HG02870 (cell line): Measurements from ENCODE around the gene COL6A5.
"Not testable (repeated sequence)": the region's sequence is repeated elsewhere in the genome, so short reads cannot be mapped to it uniquely, and the experiment has no call there.

Source experiments
- ATAC-seq: cut with Tn5 transposase; IDR thresholded peaks from one replicate; pipeline ENCODE4 v1.9.1; 2021; ENCODE audit warnings: mild to moderate bottlenecking, moderate library complexity; ENCODE audit not compliant: unreplicated experiment

COL6A5 gene, protein sequence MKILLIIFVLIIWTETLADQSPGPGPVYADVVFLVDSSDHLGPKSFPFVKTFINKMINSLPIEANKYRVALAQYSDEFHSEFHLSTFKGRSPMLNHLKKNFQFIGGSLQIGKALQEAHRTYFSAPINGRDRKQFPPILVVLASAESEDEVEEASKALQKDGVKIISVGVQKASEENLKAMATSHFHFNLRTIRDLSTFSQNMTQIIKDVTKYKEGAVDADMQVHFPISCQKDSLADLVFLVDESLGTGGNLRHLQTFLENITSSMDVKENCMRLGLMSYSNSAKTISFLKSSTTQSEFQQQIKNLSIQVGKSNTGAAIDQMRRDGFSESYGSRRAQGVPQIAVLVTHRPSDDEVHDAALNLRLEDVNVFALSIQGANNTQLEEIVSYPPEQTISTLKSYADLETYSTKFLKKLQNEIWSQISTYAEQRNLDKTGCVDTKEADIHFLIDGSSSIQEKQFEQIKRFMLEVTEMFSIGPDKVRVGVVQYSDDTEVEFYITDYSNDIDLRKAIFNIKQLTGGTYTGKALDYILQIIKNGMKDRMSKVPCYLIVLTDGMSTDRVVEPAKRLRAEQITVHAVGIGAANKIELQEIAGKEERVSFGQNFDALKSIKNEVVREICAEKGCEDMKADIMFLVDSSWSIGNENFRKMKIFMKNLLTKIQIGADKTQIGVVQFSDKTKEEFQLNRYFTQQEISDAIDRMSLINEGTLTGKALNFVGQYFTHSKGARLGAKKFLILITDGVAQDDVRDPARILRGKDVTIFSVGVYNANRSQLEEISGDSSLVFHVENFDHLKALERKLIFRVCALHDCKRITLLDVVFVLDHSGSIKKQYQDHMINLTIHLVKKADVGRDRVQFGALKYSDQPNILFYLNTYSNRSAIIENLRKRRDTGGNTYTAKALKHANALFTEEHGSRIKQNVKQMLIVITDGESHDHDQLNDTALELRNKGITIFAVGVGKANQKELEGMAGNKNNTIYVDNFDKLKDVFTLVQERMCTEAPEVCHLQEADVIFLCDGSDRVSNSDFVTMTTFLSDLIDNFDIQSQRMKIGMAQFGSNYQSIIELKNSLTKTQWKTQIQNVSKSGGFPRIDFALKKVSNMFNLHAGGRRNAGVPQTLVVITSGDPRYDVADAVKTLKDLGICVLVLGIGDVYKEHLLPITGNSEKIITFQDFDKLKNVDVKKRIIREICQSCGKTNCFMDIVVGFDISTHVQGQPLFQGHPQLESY (N-terminal part only)

GRCh38 chr3:130345487-130346079 is at the start of gene COL6A5:
TSS of gene COL6A5 (plus strand) at chr3:130345672. CDS start at chr3:130373639, 27,967 bp downstream.
- ATAC-seq, result no peak

GRCh38 chr3:130299531-130299930 is 45.9 kb upstream of the COL6A5 start:
- ATAC-seq, result no peak

GRCh38 chr3:130300888-130301287 is 44.6 kb upstream of the COL6A5 start:
- ATAC-seq, result no peak

GRCh38 chr3:130310109-130310508 is 35.4 kb upstream of the COL6A5 start:
- no peak for ATAC-seq

- ATAC-seq, result no peak
Measured at GRCh38 chr3:130312374-130312773, 33.1 kb upstream of the COL6A5 start.

DNA sequence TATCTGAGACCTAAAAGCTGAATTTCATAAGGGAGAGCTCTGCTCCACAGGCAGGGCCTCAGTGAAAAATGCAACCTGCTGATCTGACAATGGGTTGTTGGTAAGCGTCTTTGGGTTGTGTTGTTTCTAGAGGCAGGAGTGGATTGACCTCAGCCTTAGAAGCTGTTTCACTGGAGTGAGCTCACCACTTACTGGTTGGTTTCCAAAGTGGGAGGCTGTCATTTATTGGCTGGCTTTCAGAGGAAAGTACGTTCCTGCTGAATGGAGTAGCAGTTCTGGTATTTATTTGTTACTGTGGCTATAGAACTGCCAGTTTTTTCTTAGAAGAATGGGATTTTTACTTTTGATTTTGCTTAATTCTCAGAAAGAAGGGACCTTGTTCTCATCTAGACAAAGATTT is 29.3 kb upstream of the COL6A5 start:
- no peak for ATAC-seq

GRCh38 chr3:130323503-130323902 is 22.0 kb upstream of the COL6A5 start:
- no peak for ATAC-seq

DNA sequence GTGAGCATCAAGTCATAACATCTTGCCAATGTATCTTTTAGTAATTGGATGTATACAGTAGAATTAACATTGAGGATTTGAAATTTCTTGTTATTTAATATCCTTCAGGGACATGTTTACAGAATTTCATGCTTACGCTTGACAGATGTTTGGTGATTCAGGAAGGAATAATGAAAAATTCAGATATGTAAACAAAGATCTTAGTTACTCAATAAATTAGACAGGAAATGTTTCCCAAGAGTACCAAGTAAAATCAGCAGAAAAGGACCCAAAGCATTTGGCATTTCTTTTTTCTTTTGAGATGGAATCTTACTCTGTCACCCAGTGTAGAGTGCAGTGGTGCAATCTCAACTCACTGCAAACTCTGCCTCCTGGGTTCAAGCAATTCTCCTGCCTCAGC is 4.7 kb upstream of the COL6A5 start:
- ATAC-seq, result no peak

DNA sequence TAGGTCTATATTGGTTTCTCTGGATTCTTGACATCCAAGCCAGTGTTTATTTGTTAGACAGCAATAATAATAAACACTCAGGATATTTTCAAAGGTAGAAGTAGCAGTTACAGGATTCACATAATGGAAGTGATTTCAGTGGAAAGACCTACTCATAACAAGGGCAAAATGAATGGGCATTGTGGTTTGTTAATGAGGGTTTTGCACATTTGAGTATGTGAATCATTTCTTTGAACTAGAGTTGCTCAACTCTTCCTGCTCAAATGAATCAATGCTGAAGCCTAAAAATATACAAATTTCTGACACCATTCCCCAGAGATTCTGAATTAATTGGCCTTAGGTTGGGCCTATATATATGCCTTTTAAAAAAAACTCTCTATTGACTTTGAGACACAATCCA is 4.1 kb upstream of the COL6A5 start:
- ATAC-seq, result no peak

DNA sequence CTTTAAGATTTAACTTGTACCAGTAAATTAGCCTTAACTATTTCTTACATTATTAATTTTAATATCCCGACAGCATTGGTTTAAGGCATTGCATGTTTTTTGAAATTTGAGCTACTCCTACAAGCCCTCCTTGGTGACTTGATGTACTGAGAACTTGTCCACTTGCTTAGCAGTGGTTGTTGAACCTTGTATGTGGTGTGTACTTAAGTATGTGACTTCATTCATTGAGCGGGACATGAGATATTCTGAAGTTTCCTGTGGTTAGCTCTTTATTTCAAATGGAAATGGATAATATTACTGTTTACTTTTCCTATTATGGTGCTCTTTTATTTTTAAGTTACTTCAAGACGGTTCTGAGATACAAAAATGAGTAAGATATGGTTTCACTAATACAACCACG is 3.6 kb upstream of the COL6A5 start:
- no peak for ATAC-seq

- ATAC-seq, result no peak
Measured at GRCh38 chr3:130342821-130343661, 2.4 kb upstream of the COL6A5 start.

GRCh38 chr3:130348258-130348657 is 2.8 kb downstream of the COL6A5 start:
- not testable (repeated sequence) for ATAC-seq

DNA sequence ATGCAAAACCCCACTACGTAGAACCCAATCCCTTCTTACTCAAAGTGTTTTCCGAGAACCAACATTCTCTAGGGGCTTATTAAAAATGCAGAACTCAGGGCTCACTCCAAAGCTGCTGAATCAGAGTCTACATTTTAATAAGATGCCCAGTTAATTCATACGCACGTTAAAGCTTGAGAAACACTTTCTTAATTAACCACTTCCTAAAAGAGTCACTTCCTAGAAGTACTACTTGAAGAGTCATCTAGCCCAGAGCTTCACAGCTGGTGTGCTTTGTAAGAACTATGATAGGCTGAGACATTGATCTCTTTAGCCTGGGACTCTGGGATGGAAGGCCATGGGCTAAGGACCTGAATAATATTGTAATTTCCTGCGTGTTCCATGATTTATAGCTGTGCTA is 9.0 kb downstream of the COL6A5 start:
- ATAC-seq, result no peak

- ATAC-seq, result no peak
Measured at GRCh38 chr3:130374033-130374432, 28.6 kb downstream of the COL6A5 start.

DNA sequence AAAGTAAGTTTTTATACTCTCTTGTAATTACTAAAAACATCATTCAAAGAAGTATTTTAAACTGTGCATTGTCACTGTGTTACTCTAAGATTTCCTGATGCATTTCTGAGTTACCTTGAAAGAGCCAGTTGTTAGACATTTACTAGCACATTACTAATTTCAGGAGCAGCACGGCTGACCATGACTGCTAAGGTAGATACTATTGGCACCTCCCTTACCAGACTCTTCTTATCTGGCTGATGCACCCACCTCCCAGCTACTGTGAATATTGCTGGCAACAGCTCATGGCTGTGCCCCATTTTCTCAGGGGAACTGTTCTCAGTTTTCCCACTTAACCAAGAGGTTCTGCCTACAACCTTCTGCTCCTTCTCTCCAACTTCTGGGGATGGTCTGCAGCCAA is 29.4 kb downstream of the COL6A5 start:
- no peak for ATAC-seq

DNA sequence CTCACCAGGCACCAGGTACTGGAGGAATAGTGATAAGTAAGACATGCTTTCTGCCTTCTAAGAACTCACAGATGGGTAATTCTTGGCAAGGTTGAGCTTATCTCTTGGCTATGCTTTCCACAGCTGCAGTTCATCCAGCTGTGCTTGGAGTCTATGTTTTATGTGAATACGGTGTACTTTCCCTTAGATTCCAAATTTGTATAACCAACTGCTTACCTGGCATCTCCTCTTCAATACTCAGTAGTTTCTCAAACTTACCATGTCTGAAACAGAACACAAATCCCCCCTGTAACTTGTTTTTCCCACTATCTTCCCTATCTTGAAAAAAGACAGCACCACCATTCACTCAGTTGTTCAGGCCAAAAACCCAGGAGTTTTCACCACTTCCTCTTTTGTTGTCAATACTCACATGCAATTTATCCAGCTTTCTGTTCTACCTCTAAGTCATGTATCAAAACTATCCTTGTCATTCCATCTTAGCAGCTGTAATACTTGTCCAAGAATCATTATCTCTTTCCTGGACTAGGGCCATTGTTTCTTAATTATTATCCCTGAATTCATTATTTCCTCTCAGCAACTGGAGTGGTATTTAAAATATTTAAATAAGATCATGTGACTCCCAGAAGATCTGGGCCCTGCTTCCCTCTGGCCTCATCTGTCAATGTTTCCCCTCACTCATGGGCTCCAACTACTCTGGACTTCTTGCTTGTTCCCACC is 32.6 kb downstream of the COL6A5 start:
- no peak for ATAC-seq

DNA sequence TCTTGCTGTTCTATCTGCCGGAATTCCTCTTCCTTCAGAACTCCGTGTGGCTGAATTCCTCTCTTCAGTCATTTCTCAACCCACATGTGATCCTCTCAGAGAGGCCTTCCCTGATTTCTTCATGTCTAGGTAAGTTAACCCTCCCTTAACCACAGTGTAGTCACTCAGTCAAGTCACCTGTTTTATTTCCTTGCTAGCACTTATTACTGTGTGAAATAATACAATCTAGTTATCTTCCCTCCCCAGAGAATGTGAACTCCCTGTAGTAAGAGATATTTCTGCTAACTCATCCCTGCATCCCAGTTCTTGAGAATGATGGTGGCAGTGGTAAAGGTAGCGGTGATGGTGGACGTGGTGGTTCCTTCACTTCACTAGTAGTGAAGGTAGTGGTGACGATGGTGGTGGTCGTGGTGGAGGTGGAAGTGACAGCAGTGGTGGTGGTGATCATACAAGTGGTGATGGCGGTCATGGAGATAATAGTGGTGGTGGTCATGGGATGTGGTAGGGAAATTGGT is 33.3 kb downstream of the COL6A5 start:
- ATAC-seq, result no peak

DNA sequence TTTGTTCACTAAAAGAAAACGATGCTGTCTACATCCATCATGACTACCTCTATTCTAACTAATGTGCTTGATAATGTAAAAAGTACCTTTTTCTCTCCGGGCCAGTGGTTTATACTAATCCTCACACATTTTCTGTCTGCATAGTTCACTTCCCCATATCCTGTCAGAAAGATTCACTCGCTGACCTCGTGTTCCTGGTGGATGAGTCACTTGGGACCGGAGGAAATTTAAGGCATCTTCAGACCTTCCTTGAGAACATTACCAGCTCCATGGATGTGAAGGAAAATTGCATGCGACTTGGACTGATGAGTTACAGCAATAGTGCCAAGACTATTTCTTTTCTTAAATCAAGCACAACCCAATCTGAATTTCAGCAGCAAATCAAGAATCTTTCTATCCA is 33.8 kb downstream of the COL6A5 start:
- no peak for ATAC-seq

- ATAC-seq, result no peak
Measured at GRCh38 chr3:130380398-130380797, 34.9 kb downstream of the COL6A5 start.
